K562 (cell line): ENCODE measurements around the gene PSPH. TPM values are rescaled to one million over a fixed set of nuclear protein-coding genes. Genes with fewer than 3 reads are reported as not detected.

Experiments
- ATAC-seq: fragments of 200-7000 bp; cut with Tn5 transposase; 3 replicates; pipeline ENCODE4 v1.9.1; 2020; ENCODE audit warnings: moderate library complexity
- BruUV-seq: library from RNA; stranded (reverse); fragments of 400-500 nt; replicated peaks from 2 replicates; lab custom pipeline; 2021; lab: Mats Ljungman, UMichigan
- CTCF ChIA-PET: fragments of 300-600 bp; formaldehyde crosslinking; extraction: SDS; loops from one replicate; lab custom pipeline; 2021; ENCODE audit warnings: low intra/inter-chr PET ratio; lab: Yijun Ruan, JAX
- POLR2A ChIA-PET: fragments of 300-600, 350-650 bp; sonication (Branson Sonifier 250); formaldehyde crosslinking; extraction: SDS; loops from one replicate; lab custom pipeline; 2021; ENCODE audit warnings: antibody characterized with exemption, inconsistent platforms; lab: Yijun Ruan, JAX
- DNase-seq, 4 experiments: peaks; one replicate each; pipeline versions ENCODE4 v3.0.0 to v3.0.0-alpha.2; 2011 to 2018; ENCODE audit warnings: low spot score in 3 of 4, mixed read lengths in 3 of 4; ENCODE audit errors: extremely low read depth in 1 of 4
- FAIRE-seq: peaks from 2 replicates; lab custom pipeline; 2011; peaks lifted over from hg19 to GRCh38; lab: Jason Lieb, UNC
- H2AFZ ChIP-seq: 2 replicates; pipeline ENCODE4 v1.6.0; 2011; ENCODE audit warnings: low read depth, low read length, control low read depth, inconsistent platforms
- H3K27ac ChIP-seq: fragments of 200-600 bp; 3 replicates; pipeline ENCODE4 v1.8.0; 2011; ENCODE audit warnings: low read depth, mild to moderate bottlenecking, control low read depth, inconsistent platforms, low read length, moderate library complexity, mixed read lengths; ENCODE audit errors: extremely low read depth
- H3K27me3 ChIP-seq, 2 experiments: fragments of 300-600 bp in 1 of 2; 2 replicates in 1 of 2; 3 replicates in 1 of 2; pipeline versions ENCODE4 v1.6.0 to v1.8.0; 2011; ENCODE audit warnings: inconsistent platforms in 2 of 2, low read length in 2 of 2, mild to moderate bottlenecking in 1 of 2, mixed read lengths in 1 of 2, moderate library complexity in 1 of 2; ENCODE audit not compliant: control insufficient read depth in 2 of 2, insufficient read depth in 2 of 2
- H3K36me3 ChIP-seq: fragments of 300-600 bp; 3 replicates; pipeline ENCODE4 v1.8.0; 2011; ENCODE audit warnings: mild to moderate bottlenecking, low read length, inconsistent platforms; ENCODE audit not compliant: control insufficient read depth, insufficient read depth
- H3K4me1 ChIP-seq, 2 experiments: fragments of 200-600 bp in 1 of 2; replicated peaks in 1 of 2; 2 replicates in 1 of 2; 3 replicates in 1 of 2; pipeline versions ENCODE4 v1.5.1 to v1.8.0; 2011; ENCODE audit warnings: inconsistent platforms in 2 of 2, low read length in 2 of 2, mild to moderate bottlenecking in 1 of 2, mixed read lengths in 1 of 2, moderate library complexity in 1 of 2; ENCODE audit not compliant: control insufficient read depth in 2 of 2, insufficient read depth in 2 of 2
- H3K4me2 ChIP-seq: 2 replicates; pipeline ENCODE4 v1.6.1; 2011; ENCODE audit warnings: low read length, control low read depth, inconsistent platforms, mixed read lengths; ENCODE audit not compliant: insufficient read depth
- H3K4me3 ChIP-seq: fragments of 200-600 bp; sonication (generic), shearing (Covaris generic); 2 replicates; pipeline ENCODE4 v1.5.1; 2016; ENCODE audit warnings: control low read depth, inconsistent platforms
- H3K79me2 ChIP-seq: fragments of 200-600 bp; 3 replicates; pipeline ENCODE4 v1.8.0; 2011; ENCODE audit warnings: low read length, inconsistent platforms; ENCODE audit not compliant: control insufficient read depth, insufficient read depth
- H3K9ac ChIP-seq, 2 experiments: 2 replicates each; pipeline versions ENCODE4 v1.6.0 to v1.6.1; 2011; ENCODE audit warnings: low read depth in 2 of 2, low read length in 2 of 2, control low read depth in 1 of 2, inconsistent platforms in 1 of 2, mild to moderate bottlenecking in 1 of 2, mixed read lengths in 1 of 2; ENCODE audit not compliant: insufficient read depth in 1 of 2
- H3K9me1 ChIP-seq: one replicate; pipeline ENCODE4 v1.6.0; 2011; ENCODE audit warnings: inconsistent platforms, mild to moderate bottlenecking, low read length, moderate library complexity; ENCODE audit not compliant: control insufficient read depth, insufficient read depth
- H3K9me3 ChIP-seq: replicated peaks from 2 replicates; pipeline ENCODE4 v1.5.1; 2011; ENCODE audit warnings: low read depth, low read length, inconsistent platforms; ENCODE audit not compliant: control insufficient read depth, insufficient read depth
- H4K20me1 ChIP-seq: replicated peaks from 2 replicates; pipeline ENCODE4 v1.6.1; 2011; ENCODE audit warnings: low read length, inconsistent platforms, mixed read lengths; ENCODE audit not compliant: control insufficient read depth, insufficient read depth
- ARHGAP35 ChIP-seq: fragments of 450-650 bp; IDR thresholded peaks from 2 replicates; pipeline ENCODE4 v1.6.1; 2018; ENCODE audit not compliant: partially characterized antibody
- ARNT ChIP-seq, 2 experiments: fragments of 450-650 bp; IDR thresholded peaks; 2 replicates each; pipeline ENCODE4 v1.6.1; 2016; ENCODE audit warnings: mild to moderate bottlenecking in 1 of 2
- DIDO1 ChIP-seq: fragments of 450-650 bp; IDR thresholded peaks from 2 replicates; pipeline ENCODE4 v1.6.1; 2016; ENCODE audit warnings: low read depth, missing biosample characterization, missing genetic modification characterization
- GATAD2B ChIP-seq: fragments of 450-650 bp; IDR thresholded peaks from 2 replicates; pipeline ENCODE4 v1.6.1; 2017; ENCODE audit warnings: mild to moderate bottlenecking, borderline replicate concordance
- GTF2B ChIP-seq: IDR thresholded peaks from 2 replicates; pipeline ENCODE4 v1.6.1; 2011; ENCODE audit not compliant: insufficient read length; ENCODE audit errors: extremely low read depth
- HINFP ChIP-seq: fragments of 450-650 bp; conservative IDR thresholded peaks from 2 replicates; pipeline ENCODE4 v1.6.1; 2016; ENCODE audit warnings: missing genetic modification characterization, low read depth, mild to moderate bottlenecking, control low read depth, missing compliant biosample characterization
- HLTF ChIP-seq: fragments of 450-650 bp; IDR thresholded peaks from 2 replicates; pipeline ENCODE4 v1.6.1; 2016
- HOMEZ ChIP-seq: fragments of 250-450 bp; sonication (Bioruptor Pico); IDR thresholded peaks from 2 replicates; pipeline ENCODE4 v1.4.0; 2020; ENCODE audit warnings: mild to moderate bottlenecking, moderate library complexity
- KHSRP ChIP-seq: fragments of 450-650 bp; IDR thresholded peaks from 2 replicates; pipeline ENCODE4 v1.6.1; 2017
- MAZ ChIP-seq, 2 experiments: fragments of 450-650 bp in 1 of 2; sonication (generic) in 1 of 2; formaldehyde crosslinking; IDR thresholded peaks in 1 of 2; conservative IDR thresholded peaks in 1 of 2; 2 replicates each; pipeline versions ENCODE4 v1.4.0 to v1.5.0; 2020; ENCODE audit warnings: mild to moderate bottlenecking in 1 of 2, missing genetic modification reagents in 1 of 2
- MTF1 ChIP-seq: fragments of 250-450 bp; sonication (Bioruptor Pico); IDR thresholded peaks from 2 replicates; pipeline ENCODE4 v1.9.0; 2021; ENCODE audit warnings: moderate library complexity, mild to moderate bottlenecking, inconsistent platforms, borderline replicate concordance
- PKNOX1 ChIP-seq: fragments of 450-650 bp; IDR thresholded peaks from 2 replicates; pipeline ENCODE4 v1.6.1; 2016
- RBM39 ChIP-seq: fragments of 200-400 bp; formaldehyde crosslinking; optimal IDR thresholded peaks from 2 replicates; pipeline ENCODE3; 2018; ENCODE audit warnings: low read depth, low read length
- SRSF9 ChIP-seq: fragments of 200-400 bp; formaldehyde crosslinking; IDR thresholded peaks from 2 replicates; pipeline ENCODE4 v1.6.1; 2017; ENCODE audit warnings: low read depth, low read length, borderline replicate concordance
- TAF7 ChIP-seq: fragments of 450-650 bp; IDR thresholded peaks from 2 replicates; pipeline ENCODE4 v1.6.1; 2016; ENCODE audit warnings: missing genetic modification characterization, missing compliant biosample characterization
- ZNF274 ChIP-seq: IDR thresholded peaks from 2 replicates; pipeline ENCODE4 v1.6.1; 2011; ENCODE audit warnings: low read depth, mild to moderate bottlenecking, low read length, moderate library complexity, borderline replicate concordance
- ZNF655 ChIP-seq: fragments of 250-450 bp; sonication (Bioruptor Pico); IDR thresholded peaks from 2 replicates; pipeline ENCODE4 v1.5.0; 2021
- WGBS: fragments of 100-300 bp; shearing (Covaris generic); methylation state at CpG from one replicate; pipeline ENCODE4 v1.1.6; 2016; ENCODE audit warnings: low coverage, mixed read lengths; ENCODE audit not compliant: insufficient coverage; ENCODE audit errors: missing lambda C conversion rate; 5-methylcytosine and 5-hydroxymethylcytosine counted together
- in situ Hi-C: fragments of 300-500 bp; cut with MboI; formaldehyde crosslinking; loops from 4 replicates; pipeline ENCODE4 v1.15.0; 2018; ENCODE audit warnings: inconsistent platforms, mixed read lengths
- intact Hi-C: fragments of 100-400 bp; cut with micrococcal nuclease; formaldehyde crosslinking; loops from 2 replicates; pipeline ENCODE4 v1.14.2; 2022
- polyA plus RNA-seq, 8 experiments: library from polyadenylated mRNA; depleted of rRNA in 4 of 8; stranded (reverse) in 5 of 8; unstranded in 3 of 8; fragments of >200 nt; fragmentation: Nextera tagmentation in 2 of 8; fragmentation: Illumina TruSeq in 1 of 8; extraction: Ambion mirVana in 2 of 8; extraction: Trizol in 1 of 8; gene quantifications; 2 replicates each; pipeline versions ENCODE4 v1.2.1 to v1.2.3, GENCODE V29; 2011 to 2014; ENCODE audit warnings: inconsistent platforms in 1 of 8, missing spikeins in 1 of 8
- total RNA-seq, 7 experiments: library from RNA; depleted of rRNA in 6 of 7; stranded (reverse); fragments of >200 nt in 6 of 7; fragmentation: Illumina TruSeq in 2 of 7; extraction: Trizol in 2 of 7; gene quantifications; 2 replicates each; pipeline versions ENCODE4 v1.2.1 to v1.2.3, GENCODE V29; 2011 to 2021; ENCODE audit warnings: low replicate concordance in 1 of 7

Gene PSPH
- total and polyA plus RNA-seq, 9 of the 15 experiments (the other 6 are each of a cell fraction or from before 2014, with no cell fraction given) = 6.3 to 46.8 (median 20.2) TPM

GRCh38 chr7:56063500-56063881 is 12.2 kb upstream of the PSPH start:
- BruUV-seq = TSS peak; percentile 84
- in situ Hi-C loops = no loop called here
- no peak for DNase-seq
- Histone ChIP-seq H2AFZ (no peak overlapping the region), H3K79me2 (peaks cover 49% of the 10 kb centered on the region), H3K4me2 (peak overlapping the region; percentile 82), H3K27ac (peak overlapping the region; percentile 86), H3K4me1 (peaks cover 28 to 40% of the 10 kb centered on the region in 2 experiments), H3K4me3 (peak overlapping the region; percentile 57; the same call in 1 of the 2 replicates), H3K9me3 (no peaks in the 10 kb centered on the region), H3K9me1 (no peaks in the 10 kb centered on the region), H3K27me3 (no peaks in the 10 kb centered on the region), H3K36me3 (peaks cover 61% of the 10 kb centered on the region), H4K20me1 (no peaks in the 10 kb centered on the region; the same call in 1 of the 2 replicates), H3K9ac (peak overlapping the region in 1 of 2 experiments; percentile 79; a peak in 2 of 4 replicates)
- intact Hi-C loops = no loop called here
- FAIRE-seq = no peak
- WGBS = 21% methylated on average over 7 of the region's 7 CpGs
- ChIA-PET CTCF (interaction anchor here (0.6 kb wide), 1 partner anchor 39 kb away, joined by 4 read pairs; no protein-coding TSS in a partner anchor), POLR2A (interaction anchor here (0.8 to 5.0 kb wide), 6 partner anchors 9 to 41 kb away, joined by 3 to 40 read pairs (median 3); partner anchors contain the start of genes CCT6A and PSPH)
- peak; percentile 13 for ATAC-seq
- TF ChIP-seq GTF2B (no peak), ZNF274 (no peak), ZNF655 (no peak), HOMEZ (CRISPR knock-in tag) (no peak), HINFP (tag) (no peak), MTF1 (no peak), RBM39 (no peak), DIDO1 (no peak), ARNT (IDR thresholded peaks at IDR 0.05) (peak in 1 of 2 experiments; percentile 24; a peak in 1 of 4 replicates), PKNOX1 (0 out of 2 replicates have a peak, but pooled peaks have one; percentile 3), GATAD2B (no peak), KHSRP (0 out of 2 replicates have a peak, but pooled peaks have one; percentile 11), TAF7 (tag) (no peak), ARHGAP35 (peak; percentile 39), MAZ (CRISPR knock-in tag; conservative IDR thresholded peaks at IDR 0.05 in 1 of 2, IDR thresholded peaks at IDR 0.05 in 1 of 2) (no peak), HLTF (no peak), SRSF9 (no peak)
